ENCODE results near the gene SLC44A3. TPM values are rescaled to one million over a fixed set of nuclear protein-coding genes. Genes with fewer than 3 reads are reported as not detected.

Gene SLC44A3
- total and polyA plus RNA-seq, 3 experiments from 2014 or later = 0.31 to 0.83 (median 0.47) TPM

DNA sequence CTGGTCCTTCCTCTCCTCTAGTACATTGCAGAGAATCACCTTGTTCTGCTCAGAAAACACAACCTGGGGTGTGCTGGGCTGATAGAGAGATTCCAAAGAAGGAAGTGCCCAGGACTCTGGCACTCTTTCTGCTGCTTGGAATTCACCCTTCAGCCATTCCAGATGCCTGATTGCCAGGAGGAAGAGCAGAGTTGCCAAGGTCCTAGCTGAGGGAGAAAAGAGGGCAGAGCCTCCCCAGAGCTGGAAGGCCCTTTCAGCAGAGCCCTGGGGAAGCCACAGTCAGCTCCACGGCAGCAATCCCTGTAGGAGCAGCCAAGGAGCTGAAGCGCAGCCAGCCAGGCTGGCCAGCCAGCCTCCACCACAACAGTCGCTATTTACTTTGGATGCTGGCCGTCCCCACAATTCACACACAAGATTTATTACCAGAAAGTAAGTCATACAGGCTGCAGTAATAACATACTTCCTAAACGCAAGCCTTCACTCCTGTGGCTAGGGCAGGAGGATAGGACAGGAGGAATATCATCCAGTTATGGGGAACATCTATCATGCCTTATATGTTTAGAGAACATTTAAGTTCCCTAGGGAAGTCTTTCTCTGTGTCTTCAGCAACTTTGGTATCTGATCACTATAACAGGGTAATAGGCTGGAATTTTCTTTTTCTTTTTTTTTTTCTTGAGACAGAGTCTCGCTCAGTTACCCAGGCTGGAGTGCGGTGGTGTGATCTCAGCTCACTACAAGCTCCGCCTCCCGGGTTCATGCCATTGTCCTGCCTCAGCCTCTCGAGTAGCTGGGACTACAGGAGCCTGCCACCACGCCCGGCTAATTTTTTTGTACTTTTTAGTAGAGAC, 36.6 kb upstream of the SLC44A3 start:
- peaks cover 3 to 38% of the 10 kb centered on the region in 2 donors for H3K27me3 Mint-ChIP-seq
- no peaks in the 10 kb centered on the region for H3K36me3 ChIP-seq (ENCODE audit: insufficient read depth, low read length)
- no peak overlapping the region for H3K4me3 Mint-ChIP-seq
- H3K4me3 ChIP-seq (ENCODE audit: low read length) = no peak overlapping the region
- no peak overlapping the region for H3K27ac ChIP-seq (ENCODE audit: low read depth, low read length)
- H3K27ac Mint-ChIP-seq = no peak overlapping the region
- H3K27me3 ChIP-seq (ENCODE audit: insufficient read depth, low read length, poor library complexity, severe bottlenecking) = no peaks in the 10 kb centered on the region
- H3K4me1 Mint-ChIP-seq = no peaks in the 10 kb centered on the region
- ChIA-PET CTCF (no interaction called here), POLR2A (no interaction called here)
- no peaks in the 10 kb centered on the region for H3K9me3 ChIP-seq (ENCODE audit: low read length)
- H3K9me3 Mint-ChIP-seq = no peaks in the 10 kb centered on the region
- H3K4me1 ChIP-seq (ENCODE audit: insufficient read depth, low read length) = no peaks in the 10 kb centered on the region
- DNase-seq = no peak
- H3K36me3 Mint-ChIP-seq = no peaks in the 10 kb centered on the region

GRCh38 chr1:94784190-94784515, 36.0 kb upstream of the SLC44A3 start:
- Histone ChIP-seq H3K4me3 (ENCODE audit: low read length) (no peak overlapping the region), H3K27ac (ENCODE audit: low read depth, low read length) (no peak overlapping the region), H3K9me3 (ENCODE audit: low read length) (no peaks in the 10 kb centered on the region), H3K4me1 (ENCODE audit: insufficient read depth, low read length) (no peaks in the 10 kb centered on the region), H3K36me3 (ENCODE audit: insufficient read depth, low read length) (no peaks in the 10 kb centered on the region), H3K27me3 (ENCODE audit: insufficient read depth, low read length, poor library complexity, severe bottlenecking) (no peaks in the 10 kb centered on the region)
- no peak overlapping the region for H3K4me3 Mint-ChIP-seq
- POLR2A ChIA-PET = no interaction called here
- H3K4me1 Mint-ChIP-seq = no peaks in the 10 kb centered on the region
- H3K27me3 Mint-ChIP-seq = peaks cover 3 to 41% of the 10 kb centered on the region in 2 donors
- no peaks in the 10 kb centered on the region for H3K36me3 Mint-ChIP-seq
- CTCF ChIA-PET = no interaction called here
- DNase-seq = no peak
- H3K9me3 Mint-ChIP-seq = no peaks in the 10 kb centered on the region
- H3K27ac Mint-ChIP-seq = no peak overlapping the region

GRCh38 chr1:94787691-94788090, 32.5 kb upstream of the SLC44A3 start:
- ChIA-PET CTCF (no interaction called here), POLR2A (no interaction called here)
- no peak overlapping the region for H3K27ac ChIP-seq (ENCODE audit: low read depth, low read length)
- Mint-ChIP-seq H3K4me3 (no peak overlapping the region), H3K36me3 (no peaks in the 10 kb centered on the region), H3K4me1 (peaks cover 0 to 3% (median 0%) of the 10 kb centered on the region in 3 donors), H3K27me3 (peaks cover 7 to 27% of the 10 kb centered on the region in 2 donors), H3K9me3 (no peaks in the 10 kb centered on the region), H3K27ac (no peak overlapping the region)
- no peaks in the 10 kb centered on the region for H3K27me3 ChIP-seq (ENCODE audit: insufficient read depth, low read length, poor library complexity, severe bottlenecking)
- DNase-seq = no peak
- no peaks in the 10 kb centered on the region for H3K4me1 ChIP-seq (ENCODE audit: insufficient read depth, low read length)
- no peaks in the 10 kb centered on the region for H3K36me3 ChIP-seq (ENCODE audit: insufficient read depth, low read length)
- H3K9me3 ChIP-seq (ENCODE audit: low read length) = no peaks in the 10 kb centered on the region
- no peak overlapping the region for H3K4me3 ChIP-seq (ENCODE audit: low read length)

GRCh38 chr1:94790246-94790645, 29.9 kb upstream of the SLC44A3 start:
- Mint-ChIP-seq H3K9me3 (no peaks in the 10 kb centered on the region), H3K27me3 (peaks cover 4 to 20% of the 10 kb centered on the region in 2 donors), H3K4me1 (peaks cover 0 to 3% (median 0%) of the 10 kb centered on the region in 3 donors), H3K36me3 (no peaks in the 10 kb centered on the region), H3K4me3 (no peak overlapping the region), H3K27ac (no peak overlapping the region)
- DNase-seq = no peak
- no peaks in the 10 kb centered on the region for H3K36me3 ChIP-seq (ENCODE audit: insufficient read depth, low read length)
- CTCF ChIA-PET = no interaction called here
- no peaks in the 10 kb centered on the region for H3K9me3 ChIP-seq (ENCODE audit: low read length)
- H3K27ac ChIP-seq (ENCODE audit: low read depth, low read length) = no peak overlapping the region
- H3K4me3 ChIP-seq (ENCODE audit: low read length) = no peak overlapping the region
- POLR2A ChIA-PET = no interaction called here
- H3K4me1 ChIP-seq (ENCODE audit: insufficient read depth, low read length) = no peaks in the 10 kb centered on the region
- H3K27me3 ChIP-seq (ENCODE audit: insufficient read depth, low read length, poor library complexity, severe bottlenecking) = no peaks in the 10 kb centered on the region

GRCh38 chr1:94790670-94791069, 29.5 kb upstream of the SLC44A3 start:
- DNase-seq = no peak
- H3K27ac ChIP-seq (ENCODE audit: low read depth, low read length) = no peak overlapping the region
- ChIA-PET POLR2A (no interaction called here), CTCF (no interaction called here)
- no peaks in the 10 kb centered on the region for H3K36me3 Mint-ChIP-seq
- no peaks in the 10 kb centered on the region for H3K9me3 ChIP-seq (ENCODE audit: low read length)
- H3K36me3 ChIP-seq (ENCODE audit: insufficient read depth, low read length) = no peaks in the 10 kb centered on the region
- no peaks in the 10 kb centered on the region for H3K4me1 ChIP-seq (ENCODE audit: insufficient read depth, low read length)
- peaks cover 4 to 20% of the 10 kb centered on the region in 2 donors for H3K27me3 Mint-ChIP-seq
- H3K9me3 Mint-ChIP-seq = no peaks in the 10 kb centered on the region
- no peaks in the 10 kb centered on the region for H3K27me3 ChIP-seq (ENCODE audit: insufficient read depth, low read length, poor library complexity, severe bottlenecking)
- H3K4me3 Mint-ChIP-seq = no peak overlapping the region
- H3K27ac Mint-ChIP-seq = no peak overlapping the region
- H3K4me3 ChIP-seq (ENCODE audit: low read length) = no peak overlapping the region
- H3K4me1 Mint-ChIP-seq = peaks cover 0 to 6% (median 3%) of the 10 kb centered on the region in 3 donors

DNA sequence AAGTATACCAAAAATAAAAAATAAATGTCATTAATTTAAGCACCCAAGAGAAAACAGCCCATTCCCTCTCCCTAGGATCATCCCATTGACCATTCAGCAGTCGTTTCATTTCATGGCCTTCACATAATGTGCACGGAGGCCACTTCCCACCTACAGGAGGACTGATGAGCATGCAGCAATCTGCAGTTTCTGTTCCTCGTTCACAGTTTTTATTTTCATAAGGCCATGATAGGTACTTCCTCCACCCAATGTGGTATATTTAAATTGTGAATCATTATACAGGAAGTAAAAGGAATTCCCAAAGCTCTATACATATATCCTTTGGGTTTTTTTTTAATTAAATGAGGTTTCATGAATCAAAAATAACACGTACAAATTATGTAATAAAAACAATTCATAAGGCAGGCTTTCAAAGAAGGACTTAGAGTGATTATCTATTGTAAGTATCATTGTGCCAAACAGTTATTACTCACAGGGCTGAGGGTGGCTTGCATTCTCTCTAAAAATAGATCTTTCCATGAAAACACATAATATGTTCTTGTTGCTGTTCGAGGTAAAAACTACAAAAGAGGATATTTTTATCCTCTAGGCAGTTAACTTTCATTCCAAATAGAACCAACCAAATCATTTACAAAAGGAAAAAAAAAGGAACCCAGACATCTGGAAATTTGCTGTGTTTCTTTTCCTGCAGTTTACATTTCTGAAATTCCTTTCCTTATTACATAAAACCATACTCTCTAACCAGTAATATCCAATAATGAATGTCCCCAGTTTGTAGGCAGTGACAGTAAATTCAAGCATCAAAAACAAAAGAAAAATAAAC, 27.5 kb upstream of the SLC44A3 start:
- no peak overlapping the region for H3K27ac ChIP-seq (ENCODE audit: low read depth, low read length)
- no peaks in the 10 kb centered on the region for H3K36me3 ChIP-seq (ENCODE audit: insufficient read depth, low read length)
- no peaks in the 10 kb centered on the region for H3K27me3 ChIP-seq (ENCODE audit: insufficient read depth, low read length, poor library complexity, severe bottlenecking)
- H3K4me3 ChIP-seq (ENCODE audit: low read length) = no peak overlapping the region
- peaks cover 4 to 5% of the 10 kb centered on the region in 2 donors for H3K27me3 Mint-ChIP-seq
- DNase-seq = no peak
- H3K4me1 ChIP-seq (ENCODE audit: insufficient read depth, low read length) = no peaks in the 10 kb centered on the region
- peak overlapping the region in 1 of 8 donors; percentile 26 for H3K27ac Mint-ChIP-seq
- H3K9me3 Mint-ChIP-seq = no peaks in the 10 kb centered on the region
- no peaks in the 10 kb centered on the region for H3K36me3 Mint-ChIP-seq
- CTCF ChIA-PET = no interaction called here
- peaks cover 0 to 6% (median 4%) of the 10 kb centered on the region in 3 donors for H3K4me1 Mint-ChIP-seq
- H3K4me3 Mint-ChIP-seq = no peak overlapping the region
- POLR2A ChIA-PET = no interaction called here
- no peaks in the 10 kb centered on the region for H3K9me3 ChIP-seq (ENCODE audit: low read length)

DNA sequence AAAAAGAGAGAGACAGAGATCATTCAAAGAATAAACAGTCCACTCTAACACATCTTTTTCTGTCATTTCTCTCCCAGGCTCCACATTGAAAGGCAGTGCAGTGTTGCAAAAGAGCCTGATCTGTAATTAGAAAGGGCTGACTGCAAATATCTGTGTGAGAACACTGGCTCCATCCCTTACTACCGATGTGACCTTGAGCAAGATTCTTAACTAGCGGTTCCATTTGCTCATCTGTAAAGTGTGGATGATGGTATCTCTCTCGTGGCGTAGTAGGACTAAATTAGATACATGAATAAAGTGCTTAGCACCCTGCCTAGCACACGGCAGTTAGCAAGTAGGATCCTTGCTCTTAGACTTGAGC, 26.9 kb upstream of the SLC44A3 start:
- Mint-ChIP-seq H3K36me3 (no peaks in the 10 kb centered on the region), H3K4me1 (peaks cover 0 to 6% (median 4%) of the 10 kb centered on the region in 3 donors), H3K4me3 (no peak overlapping the region), H3K9me3 (no peaks in the 10 kb centered on the region), H3K27ac (no peak overlapping the region), H3K27me3 (peaks cover 4 to 5% of the 10 kb centered on the region in 2 donors)
- DNase-seq = no peak
- Histone ChIP-seq H3K27me3 (ENCODE audit: insufficient read depth, low read length, poor library complexity, severe bottlenecking) (no peaks in the 10 kb centered on the region), H3K27ac (ENCODE audit: low read depth, low read length) (no peak overlapping the region), H3K4me1 (ENCODE audit: insufficient read depth, low read length) (no peaks in the 10 kb centered on the region), H3K9me3 (ENCODE audit: low read length) (no peaks in the 10 kb centered on the region), H3K36me3 (ENCODE audit: insufficient read depth, low read length) (no peaks in the 10 kb centered on the region), H3K4me3 (ENCODE audit: low read length) (no peak overlapping the region)
- CTCF ChIA-PET = no interaction called here
- POLR2A ChIA-PET = no interaction called here

DNA sequence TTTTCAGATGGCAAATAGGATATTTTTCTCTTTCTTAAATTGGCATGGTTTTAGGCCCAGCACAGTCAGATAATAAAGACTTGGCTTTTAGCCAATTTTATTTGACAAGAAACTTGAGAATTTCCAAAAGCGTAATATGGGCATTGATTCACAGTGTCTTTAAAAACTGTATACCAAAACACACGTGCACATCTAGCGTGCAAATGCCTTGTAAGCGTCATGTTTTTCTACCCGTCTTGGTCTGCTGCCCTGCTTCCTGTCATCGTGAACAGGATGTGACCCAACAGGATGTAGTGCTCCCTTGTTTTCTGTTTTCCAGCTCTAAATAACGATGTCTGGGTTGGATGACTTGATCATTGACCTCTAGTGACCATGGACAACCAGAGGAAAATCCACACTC, 24.7 kb upstream of the SLC44A3 start:
- Histone ChIP-seq H3K9me3 (ENCODE audit: low read length) (no peaks in the 10 kb centered on the region), H3K27me3 (ENCODE audit: insufficient read depth, low read length, poor library complexity, severe bottlenecking) (no peaks in the 10 kb centered on the region), H3K27ac (ENCODE audit: low read depth, low read length) (no peak overlapping the region), H3K4me3 (ENCODE audit: low read length) (no peak overlapping the region), H3K4me1 (ENCODE audit: insufficient read depth, low read length) (no peaks in the 10 kb centered on the region), H3K36me3 (ENCODE audit: insufficient read depth, low read length) (no peaks in the 10 kb centered on the region)
- POLR2A ChIA-PET = no interaction called here
- peak overlapping the region in 4 of 8 donors; percentile 24 to 67 (median 40) for H3K27ac Mint-ChIP-seq
- no peak for DNase-seq
- H3K9me3 Mint-ChIP-seq = no peaks in the 10 kb centered on the region
- H3K4me3 Mint-ChIP-seq = no peak overlapping the region
- CTCF ChIA-PET = interaction anchor here (2.3 kb wide), 1 partner anchor 10 kb away, joined by 17 read pairs; no protein-coding TSS in a partner anchor
- H3K27me3 Mint-ChIP-seq = no peaks in the 10 kb centered on the region
- peaks cover 0 to 6% (median 4%) of the 10 kb centered on the region in 3 donors for H3K4me1 Mint-ChIP-seq
- no peaks in the 10 kb centered on the region for H3K36me3 Mint-ChIP-seq

Data from CD8-positive, alpha-beta memory T cell (primary cell).